ENCODE measurements around the gene MPL. TPM values are rescaled to one million over a fixed set of nuclear protein-coding genes. Genes with fewer than 3 reads are reported as not detected.

Gene MPL
- polyA plus RNA-seq, 1 of the 3 experiments (the other 2 are of a cell fraction): not detected

- no peak for DNase-seq
- POLR2A ChIA-PET: interaction anchor here (0.5 kb wide), 1 partner anchor 9 kb away, joined by 4 read pairs; no protein-coding TSS in a partner anchor
- H3K9ac ChIP-seq: no peak overlapping the region
Measured at GRCh38 chr1:43303471-43304313, 33.9 kb upstream of the MPL start.

More at GRCh38 chr1:43303471-43304313, 33.9 kb upstream of the MPL start:
- no peaks in the 10 kb centered on the region for H3K9me3 ChIP-seq
- no peaks in the 10 kb centered on the region for H3K79me2 ChIP-seq (ENCODE audit: insufficient read depth)
- H3F3A ChIP-seq (replicated peaks; ENCODE audit: insufficient read depth): no peaks in the 10 kb centered on the region
- H3K27me3 ChIP-seq (ENCODE audit: insufficient read depth): no peaks in the 10 kb centered on the region
- H3K27ac ChIP-seq (ENCODE audit: low read depth in 2 of 2, low read length in 1 of 2): no peak overlapping the region
- CTCF ChIA-PET: interaction anchor here (0.6 to 1.1 kb wide), 2 partner anchors 12 to 77 kb away, joined by 4 read pairs; no protein-coding TSS in a partner anchor
- no peaks in the 10 kb centered on the region for H3K9me2 ChIP-seq
- no peaks in the 10 kb centered on the region for H3K36me3 ChIP-seq (replicated peaks in 1 of 2; ENCODE audit: control insufficient read depth in 1 of 2, insufficient read depth in 2 of 2, low read length in 1 of 2)
- no peak overlapping the region for H2AFZ ChIP-seq (ENCODE audit: low read depth)
- whole genome bisulfite sequencing (ENCODE audit: low lambda C conversion rate): 74% methylated on average over 8 of the region's 8 CpGs
- no peaks in the 10 kb centered on the region for H4K20me1 ChIP-seq (ENCODE audit: insufficient read depth)
- TF ChIP-seq SIN3A (IDR thresholded peaks at IDR 0.05; ENCODE audit: borderline replicate concordance, low read depth, low read length) (no peak), USF2 (IDR thresholded peaks at IDR 0.05; ENCODE audit: borderline replicate concordance, low read depth, low read length) (no peak), JUND (IDR thresholded peaks at IDR 0.05) (no peak), SMC3 (IDR thresholded peaks at IDR 0.05; ENCODE audit: low read depth, low read length) (no peak), EP300 (IDR thresholded peaks at IDR 0.05; ENCODE audit: borderline replicate concordance in 1 of 2, low read depth in 1 of 2, low read length in 1 of 2) (no peak), MXI1 (IDR thresholded peaks at IDR 0.05; ENCODE audit: low read depth, low read length) (no peak), GATA2 (CRISPR knock-in tag; IDR thresholded peaks at IDR 0.05) (no peak), GABPA (IDR thresholded peaks at IDR 0.05; ENCODE audit: low read depth) (no peak), TEAD4 (IDR thresholded peaks at IDR 0.05; ENCODE audit: borderline replicate concordance, insufficient read depth) (no peak), CTCF (IDR thresholded peaks at IDR 0.05) (no peak), NRF1 (IDR thresholded peaks at IDR 0.05; ENCODE audit: low read depth, low read length) (no peak), IRF3 (IDR thresholded peaks at IDR 0.05; ENCODE audit: low read depth, low read length) (no peak), RCOR1 (IDR thresholded peaks at IDR 0.05; ENCODE audit: low read length) (no peak), MEF2A (IDR thresholded peaks at IDR 0.05; ENCODE audit: borderline replicate concordance, low read depth) (no peak), POLR2AphosphoS5 (IDR thresholded peaks at IDR 0.05; ENCODE audit: low read depth, low read length) (no peak)
- TF ChIP-seq, protein P1, sequence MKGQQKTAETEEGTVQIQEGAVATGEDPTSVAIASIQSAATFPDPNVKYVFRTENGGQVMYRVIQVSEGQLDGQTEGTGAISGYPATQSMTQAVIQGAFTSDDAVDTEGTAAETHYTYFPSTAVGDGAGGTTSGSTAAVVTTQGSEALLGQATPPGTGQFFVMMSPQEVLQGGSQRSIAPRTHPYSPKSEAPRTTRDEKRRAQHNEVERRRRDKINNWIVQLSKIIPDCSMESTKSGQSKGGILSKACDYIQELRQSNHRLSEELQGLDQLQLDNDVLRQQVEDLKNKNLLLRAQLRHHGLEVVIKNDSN (IDR thresholded peaks at IDR 0.05; ENCODE audit: borderline replicate concordance, low read depth): no peak
- TF ChIP-seq, protein P2, sequence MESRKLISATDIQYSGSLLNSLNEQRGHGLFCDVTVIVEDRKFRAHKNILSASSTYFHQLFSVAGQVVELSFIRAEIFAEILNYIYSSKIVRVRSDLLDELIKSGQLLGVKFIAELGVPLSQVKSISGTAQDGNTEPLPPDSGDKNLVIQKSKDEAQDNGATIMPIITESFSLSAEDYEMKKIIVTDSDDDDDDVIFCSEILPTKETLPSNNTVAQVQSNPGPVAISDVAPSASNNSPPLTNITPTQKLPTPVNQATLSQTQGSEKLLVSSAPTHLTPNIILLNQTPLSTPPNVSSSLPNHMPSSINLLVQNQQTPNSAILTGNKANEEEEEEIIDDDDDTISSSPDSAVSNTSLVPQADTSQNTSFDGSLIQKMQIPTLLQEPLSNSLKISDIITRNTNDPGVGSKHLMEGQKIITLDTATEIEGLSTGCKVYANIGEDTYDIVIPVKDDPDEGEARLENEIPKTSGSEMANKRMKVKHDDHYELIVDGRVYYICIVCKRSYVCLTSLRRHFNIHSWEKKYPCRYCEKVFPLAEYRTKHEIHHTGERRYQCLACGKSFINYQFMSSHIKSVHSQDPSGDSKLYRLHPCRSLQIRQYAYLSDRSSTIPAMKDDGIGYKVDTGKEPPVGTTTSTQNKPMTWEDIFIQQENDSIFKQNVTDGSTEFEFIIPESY (IDR thresholded peaks at IDR 0.05; ENCODE audit: borderline replicate concordance, low read depth): no peak
- H3K4me3 ChIP-seq (ENCODE audit: low read depth in 2 of 2, low read length in 1 of 2): no peak overlapping the region
- H3K4me1 ChIP-seq (ENCODE audit: control insufficient read depth in 1 of 2, insufficient read depth in 2 of 2, low read depth in 1 of 2, low read length in 1 of 2): no peaks in the 10 kb centered on the region
- H3K4me2 ChIP-seq: no peak overlapping the region

All from SK-N-SH (cell line).